ENCODE measurements around the gene ANKRD52.

Gene ANKRD52

DNA sequence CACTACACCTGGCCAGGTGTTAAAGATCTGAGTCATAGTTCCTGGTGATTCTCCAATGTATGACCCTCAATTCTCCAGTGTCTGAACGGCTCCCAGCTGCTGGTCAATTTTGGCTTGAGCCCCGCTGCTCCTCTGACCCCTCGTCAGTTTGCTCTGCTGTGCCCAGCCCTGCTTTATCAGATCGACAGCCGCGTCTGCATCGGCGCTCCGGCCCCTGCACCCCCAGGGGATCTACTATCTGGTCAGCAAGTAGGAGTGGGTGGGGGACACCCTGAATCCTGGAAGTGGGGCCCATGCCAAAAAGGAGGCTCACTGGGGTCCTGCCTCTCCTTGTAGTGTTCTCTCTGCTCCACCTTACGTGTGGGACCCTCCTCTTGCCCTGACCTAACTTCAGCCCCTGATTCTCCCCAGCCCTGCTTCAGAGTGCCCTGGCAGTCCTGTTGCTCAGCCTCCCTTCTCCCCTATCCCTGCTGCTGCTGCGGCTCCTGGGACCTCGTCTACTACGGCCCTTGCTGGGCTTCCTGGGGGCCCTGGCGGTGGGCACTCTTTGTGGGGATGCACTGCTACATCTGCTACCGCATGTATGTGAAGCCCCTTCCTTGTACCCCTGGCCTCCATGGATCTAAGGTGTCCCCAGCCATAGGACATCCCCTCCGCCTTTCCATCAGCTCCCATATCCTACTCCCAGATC, 23.3 kb downstream of the ANKRD52 start:
- DNase-seq (ENCODE audit: low spot score): no peak
- in situ Hi-C loops (cut with MboI; ENCODE audit: low pct_unique_long_range_greater_than_20kb, low sequenced_read_pairs, unreplicated experiment): no loop called here
- TF ChIP-seq CTCF (IDR thresholded peaks at IDR 0.05; ENCODE audit: extremely low read depth, insufficient read depth, missing control alignments): no peak

DNA sequence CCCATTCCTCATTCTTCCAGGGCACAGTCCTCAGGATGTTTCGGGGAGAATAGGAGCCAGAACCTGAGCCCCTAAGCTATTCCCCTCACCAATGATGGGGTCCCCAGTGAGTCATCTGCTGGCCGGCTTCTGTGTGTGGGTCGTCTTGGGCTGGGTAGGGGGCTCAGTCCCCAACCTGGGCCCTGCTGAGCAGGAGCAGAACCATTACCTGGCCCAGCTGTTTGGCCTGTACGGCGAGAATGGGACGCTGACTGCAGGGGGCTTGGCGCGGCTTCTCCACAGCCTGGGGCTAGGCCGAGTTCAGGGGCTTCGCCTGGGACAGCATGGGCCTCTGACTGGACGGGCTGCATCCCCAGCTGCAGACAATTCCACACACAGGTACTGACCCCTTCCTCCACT, 27.0 kb downstream of the ANKRD52 start:
- no peak for TF ChIP-seq CTCF (IDR thresholded peaks at IDR 0.05; ENCODE audit: extremely low read depth, insufficient read depth, missing control alignments)
- in situ Hi-C loops (cut with MboI; ENCODE audit: low pct_unique_long_range_greater_than_20kb, low sequenced_read_pairs, unreplicated experiment): no loop called here

GRCh38 chr12:56230432-56231183, 27.6 kb downstream of the ANKRD52 start:
- no peak for TF ChIP-seq CTCF (IDR thresholded peaks at IDR 0.05; ENCODE audit: extremely low read depth, insufficient read depth, missing control alignments)
- DNase-seq (ENCODE audit: low spot score): no peak
- in situ Hi-C loops (cut with MboI; ENCODE audit: low pct_unique_long_range_greater_than_20kb, low sequenced_read_pairs, unreplicated experiment): no loop called here

More for the DNA sequence above, 27.0 kb downstream of the ANKRD52 start:
- no peak for DNase-seq (ENCODE audit: low spot score)

GRCh38 chr12:56229916-56230431, 28.2 kb downstream of the ANKRD52 start, which contains the start of gene SLC39A5:
TSS of gene SLC39A5 (plus strand) at chr12:56230051. CDS start at chr12:56231275, 1,224 bp downstream.
- TF ChIP-seq CTCF (IDR thresholded peaks at IDR 0.05; ENCODE audit: extremely low read depth, insufficient read depth, missing control alignments): no peak
- in situ Hi-C loops (cut with MboI; ENCODE audit: low pct_unique_long_range_greater_than_20kb, low sequenced_read_pairs, unreplicated experiment): no loop called here
- DNase-seq (ENCODE audit: low spot score): no peak

- no peak for TF ChIP-seq CTCF (IDR thresholded peaks at IDR 0.05; ENCODE audit: extremely low read depth, insufficient read depth, missing control alignments)
- no peak for DNase-seq (ENCODE audit: low spot score)
- in situ Hi-C loops (cut with MboI; ENCODE audit: low pct_unique_long_range_greater_than_20kb, low sequenced_read_pairs, unreplicated experiment): no loop called here
Observed at GRCh38 chr12:56229082-56229481, 29.1 kb downstream of the ANKRD52 start.

GRCh38 chr12:56224954-56225353, 33.2 kb downstream of the ANKRD52 start:
- DNase-seq (ENCODE audit: low spot score): peak; percentile 24
- no peak for TF ChIP-seq CTCF (IDR thresholded peaks at IDR 0.05; ENCODE audit: extremely low read depth, insufficient read depth, missing control alignments)
- in situ Hi-C loops (cut with MboI; ENCODE audit: low pct_unique_long_range_greater_than_20kb, low sequenced_read_pairs, unreplicated experiment): no loop called here
